ENCODE measurements around the gene CTAG1B.
"Not testable (repeated sequence)": the region's sequence is repeated elsewhere in the genome, so short reads cannot be mapped to it uniquely, and the experiment has no call there.

Gene CTAG1B

GRCh38 chrX:154655786-154656185 is 36.7 kb upstream of the CTAG1B start:
- H3K4me3 ChIP-seq (ENCODE audit: low read length): no peak overlapping the region
- no peak for TF ChIP-seq CTCF (conservative IDR thresholded peaks at IDR 0.05; ENCODE audit: low read depth, low read length)

GRCh38 chrX:154655346-154655745 is 36.3 kb upstream of the CTAG1B start:
- no peak for DNase-seq (ENCODE audit: low read depth)

More at GRCh38 chrX:154655786-154656185, 36.7 kb upstream of the CTAG1B start:
- DNase-seq (ENCODE audit: low read depth): no peak

GRCh38 chrX:154654925-154655324 is 35.8 kb upstream of the CTAG1B start:
- no peak overlapping the region for H3K4me3 ChIP-seq (ENCODE audit: low read length)
- TF ChIP-seq CTCF (conservative IDR thresholded peaks at IDR 0.05; ENCODE audit: low read depth, low read length): no peak
- DNase-seq (ENCODE audit: low read depth): no peak

More at GRCh38 chrX:154655346-154655745, 36.3 kb upstream of the CTAG1B start:
- no peak overlapping the region for H3K4me3 ChIP-seq (ENCODE audit: low read length)
- no peak for TF ChIP-seq CTCF (conservative IDR thresholded peaks at IDR 0.05; ENCODE audit: low read depth, low read length)

GRCh38 chrX:154654372-154654771 is 35.3 kb upstream of the CTAG1B start:
- DNase-seq (ENCODE audit: low read depth): no peak
- no peak for TF ChIP-seq CTCF (conservative IDR thresholded peaks at IDR 0.05; ENCODE audit: low read depth, low read length)
- H3K4me3 ChIP-seq (ENCODE audit: low read length): no peak overlapping the region

- not testable (repeated sequence) for DNase-seq (ENCODE audit: low read depth)
These were observed 34.3 kb upstream of the CTAG1B start, which contains the start of gene CTAG2 for GRCh38 chrX:154653413-154653812. TSS of gene CTAG2 (minus strand) at chrX:154653579. CDS start at chrX:154653515, 64 bp downstream.

GRCh38 chrX:154653048-154653401 is 33.9 kb upstream of the CTAG1B start:
- TF ChIP-seq CTCF (conservative IDR thresholded peaks at IDR 0.05; ENCODE audit: low read depth, low read length): no peak
- DNase-seq (ENCODE audit: low read depth): no peak

More at GRCh38 chrX:154653413-154653812, 34.3 kb upstream of the CTAG1B start, which contains the start of gene CTAG2:
- peak within 1 kb of the TSS; percentile 12 for H3K4me3 ChIP-seq (ENCODE audit: low read length)

GRCh38 chrX:154652311-154653047 is 33.4 kb upstream of the CTAG1B start:
- DNase-seq (ENCODE audit: low read depth): no peak
- H3K4me3 ChIP-seq (ENCODE audit: low read length): no peak overlapping the region
- TF ChIP-seq CTCF (conservative IDR thresholded peaks at IDR 0.05; ENCODE audit: low read depth, low read length): no peak

More at GRCh38 chrX:154653048-154653401, 33.9 kb upstream of the CTAG1B start:
- H3K4me3 ChIP-seq (ENCODE audit: low read length): peak overlapping the region; percentile 12
